ENCODE data around the gene SDF4. TPM values are rescaled to one million over a fixed set of nuclear protein-coding genes. Genes with fewer than 3 reads are reported as not detected.

SDF4 gene
- total and polyA plus RNA-seq, 2 experiments from 2014 or later = 214 to 261 TPM

GRCh38 chr1:1206966-1207531, 24.8 kb downstream of the SDF4 start:
- no peak overlapping the region for H3K4me2 ChIP-seq (ENCODE audit: unreplicated experiment)
- no peaks in the 10 kb centered on the region for H3K36me3 ChIP-seq (ENCODE audit: low read depth)
- H3K9ac ChIP-seq = no peak overlapping the region
- DNase-seq = no peak
- no peaks in the 10 kb centered on the region for H4K20me1 ChIP-seq (ENCODE audit: insufficient read depth)
- H2AFZ ChIP-seq = no peak overlapping the region
- no peak overlapping the region for H3K27ac ChIP-seq
- H3K9me3 ChIP-seq (ENCODE audit: low read depth) = no peaks in the 10 kb centered on the region
- H3K9me2 ChIP-seq (ENCODE audit: insufficient read depth) = no peaks in the 10 kb centered on the region
- H3F3A ChIP-seq (ENCODE audit: insufficient read depth) = no peaks in the 10 kb centered on the region
- H3K79me2 ChIP-seq (ENCODE audit: insufficient read depth) = no peaks in the 10 kb centered on the region
- no peaks in the 10 kb centered on the region for H3K27me3 ChIP-seq (replicated peaks; ENCODE audit: insufficient read depth)
- no peaks in the 10 kb centered on the region for H3K4me1 ChIP-seq (ENCODE audit: insufficient read depth)
- 42 to 55% methylated on average over 12 to 19 of the region's 19 CpGs for WGBS, 2 experiments (ENCODE audit: low coverage in 1 of 2, low lambda C conversion rate in 2 of 2, missing lambda C conversion rate in 2 of 2)
- in situ Hi-C loops (cut with MboI) = no loop called here
- H3K4me3 ChIP-seq = no peak overlapping the region
- TF ChIP-seq EZH2phosphoT487 (IDR thresholded peaks at IDR 0.05; ENCODE audit: insufficient read depth, low read depth) (no peak), EZH2 (IDR thresholded peaks at IDR 0.05; ENCODE audit: insufficient read depth, poor library complexity, severe bottlenecking) (no peak)

- no peaks in the 10 kb centered on the region for H3K36me3 ChIP-seq (ENCODE audit: low read depth)
- H3K9me2 ChIP-seq (ENCODE audit: insufficient read depth) = no peaks in the 10 kb centered on the region
- H4K20me1 ChIP-seq (ENCODE audit: insufficient read depth) = no peaks in the 10 kb centered on the region
- TF ChIP-seq EZH2 (IDR thresholded peaks at IDR 0.05; ENCODE audit: insufficient read depth, poor library complexity, severe bottlenecking) (no peak), EZH2phosphoT487 (IDR thresholded peaks at IDR 0.05; ENCODE audit: insufficient read depth, low read depth) (no peak)
- no peak within 1 kb of the TSS for H3K9ac ChIP-seq
- H3K9me3 ChIP-seq (ENCODE audit: low read depth) = no peaks in the 10 kb centered on the region
- H2AFZ ChIP-seq = no peak within 1 kb of the TSS
- no peaks in the 10 kb centered on the region for H3K4me1 ChIP-seq (ENCODE audit: insufficient read depth)
- DNase-seq = peak; percentile 42
- WGBS, 2 experiments (ENCODE audit: low coverage in 1 of 2, low lambda C conversion rate in 2 of 2, missing lambda C conversion rate in 2 of 2) = 5 to 7% methylated on average over 46 to 48 of the region's 49 CpGs
- H3K4me3 ChIP-seq = peak within 1 kb of the TSS; percentile 40; the same call in 1 of the 2 replicates
- H3K27me3 ChIP-seq (replicated peaks; ENCODE audit: insufficient read depth) = no peaks in the 10 kb centered on the region
- H3K27ac ChIP-seq = no peak within 1 kb of the TSS
- no peaks in the 10 kb centered on the region for H3F3A ChIP-seq (ENCODE audit: insufficient read depth)
- H3K4me2 ChIP-seq (ENCODE audit: unreplicated experiment) = no peak within 1 kb of the TSS
- no peaks in the 10 kb centered on the region for H3K79me2 ChIP-seq (ENCODE audit: insufficient read depth)
- in situ Hi-C loops (cut with MboI) = no loop called here
Observed at GRCh38 chr1:1206376-1206965, 25.3 kb downstream of the SDF4 start, which contains the start of gene TNFRSF18. TSS of gene TNFRSF18 (minus strand) at chr1:1206592. CDS start at chr1:1206571, 21 bp downstream.

DNA sequence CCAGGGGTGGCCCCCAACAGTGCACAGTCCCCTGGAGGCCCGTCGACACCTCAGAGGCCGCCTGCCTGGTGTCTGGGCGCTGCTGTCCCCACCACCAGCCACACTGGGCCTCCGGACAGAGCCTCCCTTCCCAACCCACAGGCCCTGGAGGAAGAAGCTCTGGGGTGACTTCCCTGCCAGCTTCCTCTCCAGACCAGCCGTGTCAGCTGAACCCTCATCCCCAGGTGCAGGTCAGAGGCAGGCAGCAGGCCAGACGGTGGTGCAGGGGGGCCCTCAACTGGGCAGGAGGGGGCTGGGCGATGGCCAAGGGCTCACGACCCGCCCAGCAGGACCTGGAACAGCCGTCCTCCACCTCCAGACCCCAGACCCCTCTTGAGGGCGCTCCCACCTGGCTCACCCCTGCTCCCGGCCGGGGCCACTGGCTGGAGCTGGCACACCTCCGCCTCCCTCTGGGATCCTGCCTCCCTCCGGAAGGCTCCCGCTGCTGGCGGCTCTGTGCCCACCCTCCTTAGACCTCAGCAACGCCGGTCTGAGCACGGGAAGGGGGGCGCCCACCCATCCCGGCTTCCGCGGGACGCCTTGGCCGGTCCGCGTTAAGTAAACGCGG, 25.9 kb downstream of the SDF4 start:
- H3K4me3 ChIP-seq = peak overlapping the region; percentile 40; the same call in 1 of the 2 replicates
- H3F3A ChIP-seq (ENCODE audit: insufficient read depth) = no peaks in the 10 kb centered on the region
- no peaks in the 10 kb centered on the region for H3K4me1 ChIP-seq (ENCODE audit: insufficient read depth)
- WGBS, 2 experiments (ENCODE audit: low coverage in 1 of 2, low lambda C conversion rate in 2 of 2, missing lambda C conversion rate in 2 of 2) = 28 to 34% methylated on average over 26 to 28 of the region's 31 CpGs
- H3K9ac ChIP-seq = no peak overlapping the region
- H3K9me3 ChIP-seq (ENCODE audit: low read depth) = no peaks in the 10 kb centered on the region
- H3K36me3 ChIP-seq (ENCODE audit: low read depth) = no peaks in the 10 kb centered on the region
- H3K4me2 ChIP-seq (ENCODE audit: unreplicated experiment) = no peak overlapping the region
- H3K79me2 ChIP-seq (ENCODE audit: insufficient read depth) = no peaks in the 10 kb centered on the region
- in situ Hi-C loops (cut with MboI) = no loop called here
- H2AFZ ChIP-seq = no peak overlapping the region
- TF ChIP-seq EZH2 (IDR thresholded peaks at IDR 0.05; ENCODE audit: insufficient read depth, poor library complexity, severe bottlenecking) = no peak
- TF ChIP-seq EZH2phosphoT487 (IDR thresholded peaks at IDR 0.05; ENCODE audit: insufficient read depth, low read depth) = no peak
- no peaks in the 10 kb centered on the region for H3K27me3 ChIP-seq (replicated peaks; ENCODE audit: insufficient read depth)
- no peak for DNase-seq
- no peaks in the 10 kb centered on the region for H3K9me2 ChIP-seq (ENCODE audit: insufficient read depth)
- H3K27ac ChIP-seq = no peak overlapping the region
- H4K20me1 ChIP-seq (ENCODE audit: insufficient read depth) = no peaks in the 10 kb centered on the region

DNA sequence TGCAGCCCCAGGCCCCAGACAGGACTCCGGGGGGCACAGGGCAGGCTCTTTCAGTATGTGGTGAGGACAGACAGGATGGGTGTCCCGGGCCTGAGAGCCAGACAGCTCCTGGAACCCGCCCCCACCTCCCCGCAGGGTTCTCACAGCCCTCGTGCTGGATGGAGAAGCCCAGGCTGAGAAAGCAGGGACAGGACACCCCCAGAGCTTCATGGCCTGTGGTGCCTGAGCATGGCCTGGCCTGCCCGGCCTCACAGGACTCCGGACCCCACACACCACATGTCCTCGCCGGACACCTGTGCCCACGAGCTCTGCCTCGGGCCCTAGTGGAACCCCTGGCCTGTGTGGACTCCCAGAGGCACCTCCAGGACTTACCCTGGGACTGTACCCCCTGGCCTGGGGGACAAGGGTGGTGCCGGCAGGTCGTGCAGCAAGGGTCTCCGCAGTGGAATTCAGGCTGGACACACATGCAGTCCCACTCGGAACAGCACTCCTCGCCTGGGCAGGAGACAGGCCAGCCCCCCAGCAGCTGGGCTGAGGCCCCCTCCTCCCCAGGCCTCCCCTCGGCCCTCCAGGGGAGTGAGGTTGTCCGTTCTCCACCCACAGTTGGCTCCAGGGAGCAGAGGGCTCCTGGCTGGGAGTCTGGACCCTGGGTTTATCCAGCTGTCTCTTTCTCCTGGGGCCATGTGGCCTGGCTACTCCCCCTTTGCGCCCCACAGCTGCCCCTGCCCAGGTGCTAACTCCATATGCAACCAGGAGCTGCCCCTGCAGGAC, 26.6 kb downstream of the SDF4 start:
- no peak for TF ChIP-seq EZH2 (IDR thresholded peaks at IDR 0.05; ENCODE audit: insufficient read depth, poor library complexity, severe bottlenecking)
- no peak for TF ChIP-seq EZH2phosphoT487 (IDR thresholded peaks at IDR 0.05; ENCODE audit: insufficient read depth, low read depth)
- Histone ChIP-seq H3K9me2 (ENCODE audit: insufficient read depth) (no peaks in the 10 kb centered on the region), H4K20me1 (ENCODE audit: insufficient read depth) (no peaks in the 10 kb centered on the region), H3K79me2 (ENCODE audit: insufficient read depth) (no peaks in the 10 kb centered on the region), H3F3A (ENCODE audit: insufficient read depth) (no peaks in the 10 kb centered on the region), H3K9me3 (ENCODE audit: low read depth) (no peaks in the 10 kb centered on the region), H3K27me3 (replicated peaks; ENCODE audit: insufficient read depth) (no peaks in the 10 kb centered on the region), H3K4me2 (ENCODE audit: unreplicated experiment) (no peak overlapping the region), H3K4me1 (ENCODE audit: insufficient read depth) (no peaks in the 10 kb centered on the region), H2AFZ (no peak overlapping the region), H3K27ac (no peak overlapping the region), H3K9ac (no peak overlapping the region), H3K4me3 (no peak overlapping the region), H3K36me3 (ENCODE audit: low read depth) (no peaks in the 10 kb centered on the region)
- 77 to 86% methylated on average over 13 to 17 of the region's 19 CpGs for WGBS, 2 experiments (ENCODE audit: low coverage in 1 of 2, low lambda C conversion rate in 2 of 2, missing lambda C conversion rate in 2 of 2)
- DNase-seq = no peak
- in situ Hi-C loops (cut with MboI) = no loop called here

Data from GM23248 (cell line).